Stimulated activated CD8-positive, alpha-beta memory T cell treated with anti-CD3 and anti-CD28 coated beads, Interleukin-7, amount 100 ng/mL, for 24 hours (primary cell): ENCODE measurements around the gene NUCB2.

Experiments
- DNase-seq: peaks from one replicate; pipeline ENCODE4 v3.0.0-alpha.2; 2020; ENCODE audit warnings: low read depth

NUCB2 gene

DNA sequence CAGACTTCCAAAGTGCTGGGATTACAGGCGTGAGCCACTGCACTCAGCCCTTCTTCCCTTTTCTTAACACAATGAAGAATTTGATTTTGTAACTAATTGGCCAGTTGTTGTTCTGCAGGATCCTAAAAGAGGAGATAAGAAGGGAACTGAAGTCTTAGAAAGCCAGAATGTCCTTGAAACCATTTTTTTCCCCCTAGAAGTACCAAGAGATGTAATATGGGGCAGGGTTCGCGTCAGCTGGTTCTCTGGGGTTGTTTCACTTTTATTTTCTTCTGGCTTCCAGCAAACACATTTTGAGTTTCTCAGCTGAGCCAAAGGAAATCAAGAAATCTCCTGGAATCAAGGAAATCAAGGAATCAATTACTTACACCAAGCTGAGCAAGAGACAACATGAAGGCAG is 7.6 kb upstream of the NUCB2 start:
- no peak for DNase-seq

DNA sequence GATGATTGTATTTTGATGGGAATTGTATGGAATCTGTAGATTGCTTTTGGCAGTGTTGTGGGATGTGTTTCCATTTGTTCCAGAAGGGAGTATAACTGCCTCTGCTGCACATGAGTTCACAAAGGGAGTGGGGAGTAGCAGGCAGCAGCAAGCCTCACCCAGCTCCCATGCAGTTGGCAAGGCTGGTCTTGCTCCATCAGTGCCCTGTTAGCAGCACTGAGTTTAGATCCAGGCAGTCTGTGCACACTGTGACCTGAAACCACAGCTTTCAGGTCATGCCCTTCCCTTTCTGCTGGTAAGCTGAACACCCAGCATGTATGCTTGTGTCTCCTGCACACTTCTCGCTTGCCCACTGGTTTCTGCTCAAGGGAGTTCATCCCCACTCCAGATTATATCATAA is 3.7 kb upstream of the NUCB2 start:
- no peak for DNase-seq

DNA sequence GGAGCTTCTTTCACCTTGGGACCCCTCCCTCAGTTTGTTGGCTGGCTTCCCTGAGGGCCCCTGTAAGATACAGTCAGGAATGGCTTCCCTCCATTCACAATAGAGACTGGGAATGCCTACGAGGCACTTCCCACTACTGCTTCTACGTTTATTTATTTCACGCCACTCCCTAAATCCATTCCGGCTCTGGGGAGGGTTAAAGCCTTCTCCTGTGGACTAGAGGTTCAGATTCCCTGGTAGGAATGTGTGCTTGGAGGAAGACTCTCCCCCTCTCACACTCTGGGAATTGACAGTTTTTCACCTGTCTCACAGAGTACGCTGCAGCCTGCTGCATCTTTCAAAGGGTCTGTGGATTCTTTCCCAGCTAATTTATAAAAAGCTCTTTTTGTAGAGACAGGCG is 3.3 kb upstream of the NUCB2 start:
- no peak for DNase-seq

DNA sequence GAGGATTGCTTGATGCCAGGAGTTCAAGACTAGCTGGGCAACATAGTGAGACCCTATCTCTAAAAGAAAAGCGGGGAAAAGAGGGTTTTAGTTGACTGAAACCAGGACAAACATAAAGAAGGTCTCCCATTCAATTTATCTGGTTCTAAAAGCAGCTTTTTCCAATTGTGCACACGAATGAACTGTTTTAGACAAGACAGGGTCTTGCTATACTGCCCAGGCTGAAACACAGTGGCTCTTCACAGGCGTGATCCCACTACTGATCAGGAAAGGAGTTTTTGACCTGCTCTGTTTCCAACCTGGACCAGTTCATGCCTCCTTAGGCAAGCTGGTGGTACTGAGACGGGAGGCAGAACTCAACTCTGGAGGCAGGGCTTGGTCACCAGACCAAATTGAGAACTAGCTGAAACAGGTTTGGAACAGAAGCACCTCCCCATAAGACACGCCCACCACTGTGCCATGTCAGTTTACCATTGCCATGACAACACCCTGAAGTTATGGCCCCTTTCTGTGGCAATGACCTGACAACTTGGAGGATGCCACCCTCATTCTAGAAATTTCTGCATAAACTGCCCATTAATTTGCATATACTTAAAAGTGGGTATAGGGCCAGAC is 2.8 kb upstream of the NUCB2 start:
- DNase-seq, result no peak

DNA sequence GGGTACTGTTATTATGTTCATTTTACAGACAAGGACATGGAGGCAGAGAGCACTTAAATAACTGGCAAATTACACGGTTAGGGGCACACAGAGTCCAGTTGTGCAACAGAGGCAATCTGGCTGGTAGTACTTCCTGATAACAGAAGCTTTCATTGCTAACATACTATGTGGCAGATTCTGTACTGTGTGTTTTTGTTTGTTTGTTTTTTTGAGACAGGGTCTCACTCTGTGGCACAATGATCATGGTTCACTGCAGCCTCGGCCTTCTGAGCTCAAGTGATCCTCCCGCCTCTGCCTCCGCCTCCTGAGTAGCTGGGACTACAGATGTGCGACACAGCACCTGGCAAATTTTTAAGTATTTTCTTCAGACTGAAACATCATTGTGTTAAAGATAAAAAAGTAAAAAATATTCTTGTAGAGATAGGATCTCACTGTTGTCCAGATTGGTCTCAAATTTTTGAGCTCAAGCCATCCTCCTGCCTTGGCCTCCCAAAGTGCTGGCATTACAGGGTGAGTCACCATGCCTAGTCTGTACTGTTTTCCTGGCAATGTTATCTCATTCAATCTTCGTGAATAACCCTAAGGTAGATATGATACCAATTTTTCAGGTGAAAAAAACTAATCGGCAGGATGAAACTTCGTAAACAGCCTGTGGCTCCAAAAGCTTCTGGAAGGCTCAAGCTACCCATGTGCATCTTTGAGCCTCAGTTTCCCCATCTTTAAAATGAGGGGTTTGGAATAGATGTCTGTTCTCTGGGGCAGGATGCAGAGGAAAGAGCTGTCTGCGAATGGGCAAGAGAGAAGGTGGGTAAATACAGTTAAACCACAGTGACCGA is 921 bp upstream of the NUCB2 start:
- no peak for DNase-seq

DNA sequence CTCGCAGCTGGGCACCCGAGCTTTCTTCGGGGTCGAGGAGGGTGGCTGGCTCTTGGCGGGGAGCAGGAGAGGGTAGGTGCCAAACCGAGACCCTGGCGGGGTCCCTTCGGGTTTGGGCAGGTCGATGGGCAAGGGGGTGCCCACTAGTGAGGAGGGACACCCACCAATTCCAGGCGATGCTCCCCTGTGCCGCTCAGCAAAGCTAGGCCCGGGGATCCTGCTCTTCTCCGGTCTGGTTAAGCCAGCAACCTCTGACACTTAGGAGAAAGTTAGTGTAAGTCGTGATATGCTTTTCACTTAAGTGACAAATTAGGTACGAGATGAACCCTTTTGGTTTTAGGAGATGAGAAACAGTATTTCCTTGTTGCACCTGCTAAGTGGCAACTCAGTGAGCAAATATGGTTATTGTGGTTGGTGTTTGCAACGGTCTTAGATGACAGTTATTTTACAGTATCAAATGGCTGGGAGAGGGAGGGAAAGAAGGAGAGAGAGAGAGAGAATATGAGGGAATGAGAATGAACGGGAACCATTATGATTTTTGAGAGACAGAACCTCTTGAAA is 565 bp downstream of the NUCB2 start:
- no peak for DNase-seq

DNA sequence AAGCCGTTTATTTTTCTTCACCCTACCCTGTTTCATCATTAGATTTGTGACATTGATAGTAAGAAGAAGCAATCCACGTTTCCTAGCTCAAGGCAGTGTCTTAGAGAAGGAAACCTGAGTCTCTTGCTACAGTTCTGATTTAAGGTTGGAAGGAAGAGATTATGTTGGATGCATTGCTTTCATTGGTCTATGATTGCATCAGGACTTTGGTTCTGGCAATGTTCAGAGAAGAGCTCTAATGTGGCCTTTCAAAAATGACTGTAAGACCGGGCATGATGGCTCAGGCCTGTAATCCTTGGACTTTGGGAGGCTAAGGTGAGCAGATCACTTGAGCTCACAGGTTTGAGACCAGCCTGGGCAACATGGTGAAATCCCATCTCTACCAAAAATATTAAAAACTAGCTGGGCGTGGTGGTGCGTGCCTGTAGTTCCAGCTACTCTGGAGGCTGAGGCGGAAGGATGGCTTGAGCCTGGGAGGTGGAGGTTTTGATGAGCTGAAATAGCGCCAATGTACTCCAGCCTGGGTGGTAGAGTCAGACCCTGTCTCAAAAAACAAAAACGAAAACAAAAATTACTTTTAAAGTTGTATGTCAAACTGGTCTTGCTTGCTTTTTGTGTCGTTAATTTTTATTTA is 4.1 kb downstream of the NUCB2 start:
- DNase-seq, result no peak

DNA sequence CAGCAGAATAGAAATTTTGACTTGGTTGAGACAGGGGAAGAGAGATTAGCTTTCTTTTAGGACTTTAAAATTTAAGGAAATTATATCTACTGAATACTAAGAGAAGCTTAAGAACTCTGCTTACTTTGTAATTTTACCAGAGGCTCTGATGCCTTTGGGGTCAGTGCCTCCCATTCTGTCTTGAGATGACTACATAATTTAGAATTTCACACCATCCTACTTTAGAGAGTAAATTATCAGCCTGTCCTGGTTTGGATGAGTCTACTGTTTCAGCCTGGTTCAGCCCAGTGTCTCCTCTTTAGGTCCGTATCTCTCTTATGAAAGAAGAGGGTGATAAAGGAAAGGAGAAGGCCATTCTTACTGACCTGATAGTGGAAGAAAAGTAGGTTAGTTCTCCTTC is 9.8 kb downstream of the NUCB2 start:
- DNase-seq, result no peak

DNA sequence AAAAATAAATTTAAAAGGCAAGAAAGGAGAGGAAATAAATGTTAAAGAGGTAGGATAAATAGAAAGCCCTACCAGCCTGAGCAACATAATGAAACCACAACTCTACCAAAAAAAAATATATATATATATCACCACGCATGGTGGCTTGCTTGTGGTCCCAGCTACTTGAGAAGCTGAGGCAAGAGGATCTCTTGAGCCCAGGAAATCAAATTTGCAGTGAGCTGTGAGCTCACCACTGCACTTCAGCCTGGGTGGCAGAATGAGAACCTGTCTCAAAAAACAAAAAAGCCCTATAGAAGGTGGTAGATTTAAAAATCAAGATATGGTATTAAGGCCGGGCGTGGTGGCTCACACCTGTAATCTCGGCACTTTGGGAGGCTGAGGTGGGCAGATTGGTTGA is 10.5 kb downstream of the NUCB2 start:
- no peak for DNase-seq

DNA sequence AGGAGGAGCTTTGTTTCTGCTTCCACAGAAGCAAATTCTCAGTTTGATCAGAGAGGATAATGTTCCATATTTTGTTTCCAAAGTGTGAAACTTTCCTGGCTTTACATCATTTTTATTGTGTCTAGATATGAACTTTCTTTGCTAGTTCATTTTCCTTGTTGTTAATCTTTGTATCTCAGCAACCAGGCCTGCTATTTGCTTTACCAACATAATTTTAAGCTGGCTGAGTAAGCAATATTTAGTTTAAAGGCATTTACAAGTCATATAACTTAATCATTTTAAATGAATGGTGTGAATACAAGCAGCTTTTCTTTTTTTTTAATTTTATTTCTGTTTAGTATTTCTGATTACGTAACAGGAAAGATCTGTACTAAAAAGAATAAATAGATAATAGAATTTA is 15.2 kb downstream of the NUCB2 start:
- DNase-seq, result no peak

DNA sequence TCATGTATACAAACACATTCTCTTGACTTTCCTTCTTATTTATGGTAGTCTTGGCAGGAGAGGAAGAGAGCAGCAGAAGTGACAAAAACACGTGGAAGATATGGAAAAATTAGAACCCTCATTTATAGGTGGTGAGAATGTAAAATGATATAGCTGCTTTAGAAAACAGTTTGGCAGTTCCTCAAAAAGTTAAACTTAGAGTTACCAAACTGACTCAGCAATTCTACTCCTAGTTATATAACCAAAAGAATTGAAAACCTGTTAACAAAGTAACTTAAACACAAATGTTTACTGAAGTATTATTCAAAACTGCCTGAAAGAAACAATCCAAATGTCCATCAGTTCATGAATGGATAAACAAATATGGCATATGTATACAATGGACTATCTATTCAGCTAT is 16.8 kb downstream of the NUCB2 start:
- DNase-seq, result no peak

DNA sequence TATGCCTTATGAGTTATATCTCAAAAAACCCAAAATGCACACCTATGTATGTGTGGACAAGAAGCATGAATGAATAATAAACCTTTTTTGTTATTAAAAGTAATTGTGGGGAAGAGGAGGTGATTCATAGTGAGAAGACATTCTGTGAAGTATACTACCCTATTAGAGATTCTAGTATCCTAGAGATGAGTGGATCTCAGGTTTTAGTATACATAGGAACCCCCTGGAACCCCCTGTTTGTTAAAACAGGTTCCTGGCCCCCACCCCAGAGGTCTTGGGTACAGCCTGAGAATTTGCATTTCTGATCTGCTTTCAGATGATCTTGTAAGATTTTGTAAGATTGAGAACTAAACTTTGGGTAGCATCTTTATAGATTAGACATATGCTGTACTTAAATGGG is 17.5 kb downstream of the NUCB2 start:
- no peak for DNase-seq

DNA sequence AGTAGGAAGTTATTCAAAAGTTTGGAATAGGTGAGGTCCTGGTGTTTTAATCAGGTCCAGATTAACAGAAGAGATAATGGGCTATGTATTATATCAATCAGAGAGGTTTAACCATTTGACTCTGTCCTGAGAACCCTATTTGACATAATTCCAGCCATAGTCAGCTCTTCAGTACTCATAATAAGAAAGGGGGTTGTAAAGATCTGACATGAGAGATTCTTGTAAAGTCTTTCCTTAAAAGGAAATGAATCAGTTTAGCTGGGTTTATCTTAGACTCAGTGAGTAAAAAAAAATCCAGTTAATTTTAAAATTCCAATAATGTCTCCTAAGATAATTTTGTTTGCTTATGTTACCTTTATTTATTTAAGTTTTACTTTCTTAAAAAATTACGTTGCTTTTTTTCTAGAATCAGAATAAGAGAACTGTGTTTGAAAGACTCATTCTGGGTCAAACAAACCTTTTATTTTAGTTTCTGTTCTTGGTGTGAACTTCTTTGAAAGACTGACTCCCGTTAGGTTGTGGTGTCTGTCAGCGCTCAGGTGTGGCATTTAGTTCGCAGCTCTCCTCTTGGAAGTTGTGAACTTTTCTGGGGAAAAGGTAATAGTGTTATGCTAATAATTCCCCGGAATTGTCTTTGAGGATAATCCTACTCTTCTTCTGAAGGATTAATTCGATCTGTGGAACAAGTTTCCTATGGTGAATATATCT is 20.5 kb downstream of the NUCB2 start:
- no peak for DNase-seq

DNA sequence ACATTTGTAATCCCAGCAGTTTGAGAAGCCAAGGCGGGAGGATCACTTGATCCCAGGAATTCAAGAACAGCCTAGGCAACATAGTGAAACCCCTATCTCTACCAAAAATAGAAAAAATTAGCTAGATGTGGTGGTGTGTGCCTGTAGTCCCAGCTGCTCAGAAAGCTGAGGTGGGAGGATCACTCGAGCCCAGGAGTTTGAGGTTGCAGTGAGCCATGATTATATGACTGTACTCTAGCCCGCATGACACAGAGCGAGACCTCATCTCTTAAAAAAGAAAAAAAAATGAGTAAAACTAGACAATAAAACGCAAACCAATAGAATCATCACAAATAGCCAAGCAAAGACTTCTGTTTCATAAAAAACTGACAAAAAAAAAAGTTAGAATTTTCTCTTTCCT is 21.8 kb downstream of the NUCB2 start:
- no peak for DNase-seq

DNA sequence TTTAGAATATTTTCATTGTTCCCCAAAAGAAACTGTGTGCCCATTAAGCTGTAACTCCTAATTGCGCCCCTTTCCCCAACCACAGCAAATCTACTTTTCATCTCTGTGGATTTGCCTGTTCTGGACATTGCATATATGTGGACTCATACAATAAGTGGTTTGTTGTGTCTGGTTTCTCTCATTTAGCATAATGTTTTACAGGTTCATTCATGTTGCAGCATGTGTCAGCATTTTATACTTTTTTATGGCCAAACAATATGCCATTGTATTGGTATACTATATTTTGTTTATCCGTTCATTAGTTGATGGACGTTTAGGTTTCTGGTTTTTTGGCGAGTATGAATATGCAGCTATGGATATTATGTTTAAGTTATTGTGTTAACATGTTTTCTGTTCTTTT is 23.8 kb downstream of the NUCB2 start:
- no peak for DNase-seq

DNA sequence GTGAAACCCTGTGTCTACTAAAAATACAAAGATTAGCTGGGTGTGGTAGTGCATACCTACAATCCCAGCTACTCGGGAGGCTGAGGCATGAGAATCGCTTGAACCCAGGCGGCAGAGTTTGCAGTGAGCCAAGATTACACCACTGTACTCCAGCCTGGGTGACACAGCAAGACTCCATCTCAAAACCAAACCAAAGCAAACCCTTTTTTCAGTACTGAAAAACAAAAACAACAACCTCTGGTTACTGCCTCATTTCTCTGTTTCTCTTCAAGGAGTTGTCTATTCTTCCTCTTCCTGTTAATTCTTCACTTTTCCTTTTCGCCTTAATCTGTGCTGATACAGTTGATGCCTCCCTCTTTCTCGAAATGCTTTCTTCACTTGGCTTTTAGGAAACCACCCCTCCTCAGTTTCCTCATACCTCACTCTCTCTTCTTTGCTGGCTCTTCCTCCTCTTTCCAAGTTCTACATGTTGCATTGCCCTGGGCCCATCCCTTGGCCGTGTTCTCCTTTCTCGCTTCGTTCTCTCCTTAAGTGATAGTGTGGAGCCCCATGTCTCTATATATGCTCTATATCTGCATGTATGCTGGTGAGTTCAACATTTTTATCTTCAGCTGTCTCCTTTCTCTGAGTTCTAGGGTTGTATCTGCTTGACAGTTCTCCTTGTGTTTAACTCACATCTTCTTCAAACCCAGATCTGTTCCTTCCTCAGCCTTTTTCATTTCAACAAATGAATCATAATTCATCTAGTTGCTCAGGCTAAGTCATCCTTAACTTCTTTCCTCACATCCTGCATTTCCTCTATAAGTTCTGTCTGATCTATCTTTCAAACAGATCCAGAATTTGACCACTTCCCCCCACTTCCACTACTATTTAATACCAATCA is 37.1 kb downstream of the NUCB2 start:
- DNase-seq, result no peak

DNA sequence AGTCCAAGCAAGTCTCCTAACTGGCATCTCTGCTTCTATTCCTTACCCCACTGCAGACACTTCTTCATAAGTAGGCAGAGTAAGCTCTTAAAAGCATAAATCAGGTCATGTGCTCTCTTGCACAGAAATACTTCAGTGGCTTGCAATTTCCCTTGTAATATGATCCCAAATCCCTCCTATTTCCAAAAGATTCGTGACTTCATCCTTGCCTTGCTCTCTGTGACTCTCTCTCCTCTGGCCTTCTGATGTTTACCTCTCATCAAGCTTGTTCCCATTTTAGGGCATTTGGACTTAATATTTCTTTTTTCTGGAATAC is 37.7 kb downstream of the NUCB2 start:
- no peak for DNase-seq

DNA sequence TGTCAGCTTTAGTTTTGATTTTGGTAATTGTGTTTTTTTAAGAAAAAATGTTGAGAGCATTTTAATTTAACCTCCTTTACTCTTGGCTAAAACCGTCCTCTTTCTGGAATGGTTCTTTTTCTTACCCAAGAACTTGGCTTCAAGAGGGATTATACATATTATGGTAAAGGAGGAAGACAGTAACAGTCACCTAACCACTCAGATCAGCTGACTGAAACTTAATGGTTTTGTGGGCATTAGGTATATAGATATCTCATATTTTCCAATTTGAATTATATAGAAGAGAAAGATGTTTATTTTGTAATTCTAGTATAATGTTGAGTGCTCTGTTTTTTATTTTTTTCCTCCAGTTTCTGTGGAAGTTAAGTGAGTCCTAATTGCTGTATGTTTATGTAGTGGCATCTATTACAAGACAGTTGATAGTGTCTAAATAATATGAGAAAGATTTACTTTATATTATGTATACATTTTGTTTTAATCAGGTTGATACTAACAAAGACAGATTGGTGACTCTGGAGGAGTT is 38.4 kb downstream of the NUCB2 start:
- no peak for DNase-seq

DNA sequence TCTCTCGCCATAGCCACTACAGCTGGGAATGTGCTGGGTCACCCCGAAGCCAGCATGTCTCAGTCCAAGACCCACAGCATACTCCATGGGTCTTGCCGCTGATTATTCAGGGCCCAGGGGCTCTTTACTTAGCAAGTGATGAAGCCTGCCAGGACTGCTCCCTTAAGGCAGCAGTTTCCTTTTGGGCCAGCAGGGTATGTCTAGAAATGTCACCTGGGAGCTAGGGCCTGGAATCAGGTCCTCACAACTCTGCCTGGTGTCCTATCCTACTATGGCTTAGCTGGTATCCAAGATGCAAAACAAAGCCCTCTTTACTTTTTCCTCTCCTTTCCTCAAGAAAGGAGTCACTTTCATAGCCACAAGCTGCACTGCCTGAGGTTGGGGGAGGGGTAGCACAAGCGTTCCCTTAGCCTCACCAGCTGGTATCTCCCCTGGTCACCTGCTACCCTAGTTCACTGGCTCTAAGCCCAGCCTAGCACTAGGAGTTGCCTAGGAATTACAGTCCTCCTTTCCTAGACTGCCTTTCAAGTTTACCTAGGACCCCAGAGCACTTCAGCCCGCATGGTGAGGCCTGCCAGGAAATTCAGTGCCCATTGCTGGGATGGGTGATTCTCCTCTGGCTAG is 52.4 kb downstream of the NUCB2 start:
- no peak for DNase-seq

DNA sequence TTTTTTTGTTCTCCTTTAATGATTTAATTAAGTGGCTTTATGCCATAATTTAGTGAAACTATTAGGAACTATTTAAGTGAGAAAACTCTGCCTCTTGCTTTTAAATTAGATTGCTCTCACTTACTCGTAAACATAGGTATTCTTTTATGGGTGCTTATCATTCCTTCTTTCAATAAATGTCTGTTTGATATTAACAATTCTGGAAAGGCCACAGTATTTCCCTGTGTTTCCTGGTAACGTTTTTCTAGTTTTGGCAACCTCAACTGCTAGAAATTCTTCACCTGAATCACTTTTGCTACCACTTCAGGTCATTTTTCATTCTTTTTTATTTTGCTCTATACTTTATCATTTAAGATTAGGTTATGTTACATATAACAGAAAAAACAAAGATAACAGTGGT is 55.1 kb downstream of the NUCB2 start:
- DNase-seq, result no peak
